Measurements from ENCODE around the gene SMU1.

Gene SMU1

GRCh38 chr9:33068991-33069390, 7.5 kb downstream of the SMU1 start:
- Histone ChIP-seq H3K4me3 (ENCODE audit: low read depth, low read length) (no peak overlapping the region), H3K36me3 (ENCODE audit: control insufficient read depth in 2 of 2, insufficient read depth in 1 of 2, low read length in 2 of 2) (peaks cover 50 to 93% of the 10 kb centered on the region in 2 experiments), H3K4me1 (ENCODE audit: control insufficient read depth, insufficient read depth, low read length) (no peaks in the 10 kb centered on the region), H3K9me3 (ENCODE audit: control insufficient read depth, insufficient read depth, low read depth, low read length) (no peaks in the 10 kb centered on the region), H3K27ac (ENCODE audit: extremely low read depth, low read depth, low read length) (no peak overlapping the region)
- no peak for TF ChIP-seq ZEB2 (tag by site-specific recombination; IDR thresholded peaks at IDR 0.05)
- CTCF ChIA-PET, result no interaction called here
- POLR2A ChIA-PET, result interaction anchor here (1.4 kb wide), 1 partner anchor 44 kb away, joined by 3 read pairs; the partner anchor contains the start of gene DNAJA1

GRCh38 chr9:33065157-33066076, 11.1 kb downstream of the SMU1 start:
- ChIA-PET CTCF (interaction anchor here (0.6 to 1.4 kb wide), 3 partner anchors 20 to 484 kb away, joined by 3 to 4 read pairs (median 3); no protein-coding TSS in a partner anchor), POLR2A (interaction anchor here (2.5 to 7.0 kb wide), 2 partner anchors 11 to 40 kb away, joined by 13 to 24 read pairs; partner anchors contain the start of genes DNAJA1 and SMU1)

GRCh38 chr9:33051144-33051543, 25.3 kb downstream of the SMU1 start:
- Histone ChIP-seq H3K27ac (ENCODE audit: extremely low read depth, low read depth, low read length) (no peak overlapping the region), H3K36me3 (ENCODE audit: control insufficient read depth in 2 of 2, insufficient read depth in 1 of 2, low read length in 2 of 2) (peaks cover 4 to 83% of the 10 kb centered on the region in 2 experiments), H3K4me1 (ENCODE audit: control insufficient read depth, insufficient read depth, low read length) (no peaks in the 10 kb centered on the region), H3K4me3 (ENCODE audit: low read depth, low read length) (no peak overlapping the region), H3K9me3 (ENCODE audit: control insufficient read depth, insufficient read depth, low read depth, low read length) (no peaks in the 10 kb centered on the region)
- TF ChIP-seq ZNF518A (tag by site-specific recombination; conservative IDR thresholded peaks at IDR 0.05; ENCODE audit: low read depth) (no peak), ZNF513 (tag by site-specific recombination; IDR thresholded peaks at IDR 0.05) (no peak), ZNF704 (tag by site-specific recombination; IDR thresholded peaks at IDR 0.05) (no peak), ZNF514 (tag by site-specific recombination; IDR thresholded peaks at IDR 0.05) (no peak), ZNF223 (tag by site-specific recombination; IDR thresholded peaks at IDR 0.05) (no peak), ZSCAN5A (tag by site-specific recombination; IDR thresholded peaks at IDR 0.05) (no peak), ZNF138 (tag by site-specific recombination; IDR thresholded peaks at IDR 0.05; ENCODE audit: borderline replicate concordance) (no peak), ZFHX2 (tag by site-specific recombination; conservative IDR thresholded peaks at IDR 0.05) (no peak)
- ChIA-PET POLR2A (no interaction called here), CTCF (no interaction called here)

More at GRCh38 chr9:33065157-33066076, 11.1 kb downstream of the SMU1 start:
- peaks cover 50 to 93% of the 10 kb centered on the region in 2 experiments for H3K36me3 ChIP-seq (ENCODE audit: control insufficient read depth in 2 of 2, insufficient read depth in 1 of 2, low read length in 2 of 2)
- TF ChIP-seq SP3 (tag by site-specific recombination; IDR thresholded peaks at IDR 0.05) (no peak), ZIC2 (tag by site-specific recombination; IDR thresholded peaks at IDR 0.05) (no peak), ZBTB11 (tag by site-specific recombination; conservative IDR thresholded peaks at IDR 0.05; ENCODE audit: low read depth) (no peak)
- H3K27ac ChIP-seq (ENCODE audit: extremely low read depth, low read depth, low read length), result no peak overlapping the region
- no peaks in the 10 kb centered on the region for H3K4me1 ChIP-seq (ENCODE audit: control insufficient read depth, insufficient read depth, low read length)
- no peak overlapping the region for H3K4me3 ChIP-seq (ENCODE audit: low read depth, low read length)
- H3K9me3 ChIP-seq (ENCODE audit: control insufficient read depth, insufficient read depth, low read depth, low read length), result no peaks in the 10 kb centered on the region
